ENCODE measurements around the gene PBX3. TPM values are rescaled to one million over a fixed set of nuclear protein-coding genes. Genes with fewer than 3 reads are reported as not detected.

Gene PBX3
- total and polyA plus RNA-seq, 9 donors = 52.6 to 199 (median 119) TPM

DNA sequence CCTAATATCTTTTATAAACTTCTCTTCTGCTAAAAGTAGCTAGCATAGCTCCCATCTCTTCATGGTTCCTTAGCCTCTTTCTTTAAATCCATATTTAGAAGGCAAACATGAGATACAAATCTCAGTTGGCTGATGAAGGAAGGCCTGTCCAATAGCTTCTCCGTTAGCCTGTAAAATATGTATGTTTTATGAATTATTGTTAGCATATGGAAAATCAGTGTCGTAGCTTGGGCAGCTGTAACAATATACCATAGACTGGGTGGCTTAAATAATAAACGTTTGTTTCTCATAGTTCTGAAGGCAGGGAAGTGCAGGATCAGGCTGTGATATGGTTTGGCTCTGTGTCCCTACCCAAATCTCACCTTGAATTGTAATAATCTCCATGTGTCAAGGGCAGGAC lies 63.8 kb downstream of the PBX3 start:
- Histone ChIP-seq H3K4me3 (no peak overlapping the region), H3K27me3 (no peaks in the 10 kb centered on the region), H3K4me1 (ENCODE audit: insufficient read depth) (no peaks in the 10 kb centered on the region), H3K9me3 (no peaks in the 10 kb centered on the region), H3K27ac (no peak overlapping the region), H3K36me3 (no peaks in the 10 kb centered on the region)
- intact Hi-C loops (cut with DNase I) = no loop called here
- no peak for DNase-seq
- TF ChIP-seq, protein P1, sequence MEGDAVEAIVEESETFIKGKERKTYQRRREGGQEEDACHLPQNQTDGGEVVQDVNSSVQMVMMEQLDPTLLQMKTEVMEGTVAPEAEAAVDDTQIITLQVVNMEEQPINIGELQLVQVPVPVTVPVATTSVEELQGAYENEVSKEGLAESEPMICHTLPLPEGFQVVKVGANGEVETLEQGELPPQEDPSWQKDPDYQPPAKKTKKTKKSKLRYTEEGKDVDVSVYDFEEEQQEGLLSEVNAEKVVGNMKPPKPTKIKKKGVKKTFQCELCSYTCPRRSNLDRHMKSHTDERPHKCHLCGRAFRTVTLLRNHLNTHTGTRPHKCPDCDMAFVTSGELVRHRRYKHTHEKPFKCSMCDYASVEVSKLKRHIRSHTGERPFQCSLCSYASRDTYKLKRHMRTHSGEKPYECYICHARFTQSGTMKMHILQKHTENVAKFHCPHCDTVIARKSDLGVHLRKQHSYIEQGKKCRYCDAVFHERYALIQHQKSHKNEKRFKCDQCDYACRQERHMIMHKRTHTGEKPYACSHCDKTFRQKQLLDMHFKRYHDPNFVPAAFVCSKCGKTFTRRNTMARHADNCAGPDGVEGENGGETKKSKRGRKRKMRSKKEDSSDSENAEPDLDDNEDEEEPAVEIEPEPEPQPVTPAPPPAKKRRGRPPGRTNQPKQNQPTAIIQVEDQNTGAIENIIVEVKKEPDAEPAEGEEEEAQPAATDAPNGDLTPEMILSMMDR (IDR thresholded peaks at IDR 0.05) = no peak
- WGBS, 3 donors = 84 to 91% (median 87%) methylated on average over 3 of the region's 3 CpGs

DNA sequence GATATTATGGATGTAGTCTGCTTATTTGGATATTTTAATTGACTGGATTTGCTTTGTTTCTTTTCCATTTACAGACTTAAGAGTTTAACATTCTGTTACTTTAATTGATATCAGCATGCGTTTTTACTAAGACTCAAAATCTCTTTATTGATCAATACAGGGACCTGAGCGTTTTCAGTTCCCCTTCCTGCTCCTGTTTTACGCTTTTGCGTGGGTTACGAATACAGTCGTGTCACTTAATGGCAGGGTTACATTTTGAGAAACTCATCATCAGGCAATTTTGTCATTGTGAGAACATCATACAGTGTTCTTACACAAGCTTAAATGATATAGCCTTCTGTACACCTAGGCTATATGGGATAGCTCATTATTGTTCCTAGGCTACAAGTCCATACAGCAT lies 65.2 kb downstream of the PBX3 start:
- TF ChIP-seq EP300 (IDR thresholded peaks at IDR 0.05) (no peak), POLR2A (IDR thresholded peaks at IDR 0.05) (no peak)
- TF ChIP-seq, protein P1 (IDR thresholded peaks at IDR 0.05) = no peak
- no peak overlapping the region for H3K27ac ChIP-seq
- no peaks in the 10 kb centered on the region for H3K4me1 ChIP-seq (ENCODE audit: insufficient read depth)
- H3K36me3 ChIP-seq = no peaks in the 10 kb centered on the region
- H3K9me3 ChIP-seq = no peaks in the 10 kb centered on the region
- H3K4me3 ChIP-seq = no peak overlapping the region
- 94 to 97% (median 96%) methylated on average over 6 of the region's 6 CpGs for WGBS, 3 donors
- no peak for DNase-seq
- no peaks in the 10 kb centered on the region for H3K27me3 ChIP-seq
- intact Hi-C loops (cut with DNase I) = no loop called here

- 72 to 76% (median 75%) methylated on average over 1 of the region's 1 CpG for WGBS, 3 donors
- Histone ChIP-seq H3K27me3 (no peaks in the 10 kb centered on the region), H3K4me3 (no peak overlapping the region), H3K36me3 (no peaks in the 10 kb centered on the region), H3K9me3 (no peaks in the 10 kb centered on the region), H3K4me1 (ENCODE audit: insufficient read depth) (peaks cover 2% of the 10 kb centered on the region), H3K27ac (no peak overlapping the region)
- TF ChIP-seq POLR2A (IDR thresholded peaks at IDR 0.05) (no peak), EP300 (IDR thresholded peaks at IDR 0.05) (no peak)
- TF ChIP-seq, protein P1 (IDR thresholded peaks at IDR 0.05) = no peak
- no peak for DNase-seq
- intact Hi-C loops (cut with DNase I) = no loop called here
Measured at GRCh38 chr9:125815568-125815967, 68.4 kb downstream of the PBX3 start.

DNA sequence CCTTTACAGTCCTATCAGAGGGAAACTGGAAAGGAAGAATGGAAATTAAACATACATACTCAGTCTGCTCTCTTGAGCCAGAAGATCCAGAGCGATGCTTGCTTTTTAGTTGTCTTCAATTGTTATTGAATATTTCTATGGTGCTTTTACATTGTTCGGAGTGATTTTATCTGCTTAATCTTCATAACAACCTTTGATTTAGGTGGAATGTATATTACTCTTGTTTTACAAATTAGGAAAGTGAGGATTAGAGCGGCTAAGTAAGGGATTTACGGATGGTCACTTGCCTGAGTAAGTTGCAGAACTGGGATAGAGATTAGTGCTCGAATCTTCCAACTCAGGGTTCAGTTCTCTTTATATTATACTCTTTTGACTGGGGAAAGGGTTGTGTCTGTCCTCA lies 69.1 kb downstream of the PBX3 start:
- 94 to 95% (median 95%) methylated on average over 5 of the region's 5 CpGs for WGBS, 3 donors
- Histone ChIP-seq H3K36me3 (no peaks in the 10 kb centered on the region), H3K9me3 (no peaks in the 10 kb centered on the region), H3K27me3 (no peaks in the 10 kb centered on the region), H3K27ac (no peak overlapping the region), H3K4me1 (ENCODE audit: insufficient read depth) (peaks cover 2% of the 10 kb centered on the region), H3K4me3 (no peak overlapping the region)
- no peak for DNase-seq
- intact Hi-C loops (cut with DNase I) = no loop called here
- TF ChIP-seq POLR2A (IDR thresholded peaks at IDR 0.05) (no peak), EP300 (IDR thresholded peaks at IDR 0.05) (no peak)
- TF ChIP-seq, protein P1 (IDR thresholded peaks at IDR 0.05) = no peak

Data from ovary (tissue), 9 donors.